ENCODE data around the gene ZNF182.
"Not testable (repeated sequence)": the region's sequence is repeated elsewhere in the genome, so short reads cannot be mapped to it uniquely, and the experiment has no call there.

ZNF182 gene

DNA sequence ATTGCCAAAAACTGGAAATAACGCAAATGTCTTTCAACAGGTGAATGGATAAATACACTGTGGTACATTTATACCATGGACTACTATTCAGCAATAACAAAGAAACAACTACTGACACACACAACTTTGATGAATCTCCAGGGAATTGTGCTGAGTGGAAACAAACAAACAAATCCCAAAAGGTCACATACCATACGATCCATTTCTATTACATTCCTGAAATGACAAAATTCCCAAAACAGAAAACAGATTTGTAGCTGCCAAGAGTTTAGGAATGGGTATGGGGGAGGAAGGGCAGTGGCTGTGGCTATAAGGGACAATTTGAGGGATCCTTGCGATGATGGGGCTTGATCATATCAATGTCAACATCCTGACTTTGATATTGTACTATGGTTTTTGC, 2.5 kb downstream of the ZNF182 start:
- no peak for DNase-seq (ENCODE audit: low read depth in 2 of 2)

DNA sequence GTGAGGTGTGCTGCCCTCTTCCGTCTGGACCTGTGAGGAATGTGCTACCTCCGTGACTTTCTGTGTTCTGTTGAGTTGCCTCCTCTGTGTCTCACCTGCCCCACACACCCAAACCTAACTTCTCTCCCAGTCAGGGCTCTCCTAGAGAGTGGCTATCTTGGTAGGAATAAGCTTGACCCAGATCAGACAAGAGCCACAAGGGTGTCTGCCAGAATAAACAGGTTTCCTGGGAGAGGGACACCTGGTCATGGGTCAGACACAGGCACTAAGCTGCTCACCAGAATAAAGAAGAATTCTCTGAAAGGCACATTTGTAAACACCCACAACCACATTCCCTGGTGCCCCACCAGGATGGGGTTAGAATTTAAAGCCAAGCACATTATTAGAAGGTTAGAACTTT, 11.1 kb downstream of the ZNF182 start:
- no peak for DNase-seq (ENCODE audit: low read depth in 2 of 2)

DNA sequence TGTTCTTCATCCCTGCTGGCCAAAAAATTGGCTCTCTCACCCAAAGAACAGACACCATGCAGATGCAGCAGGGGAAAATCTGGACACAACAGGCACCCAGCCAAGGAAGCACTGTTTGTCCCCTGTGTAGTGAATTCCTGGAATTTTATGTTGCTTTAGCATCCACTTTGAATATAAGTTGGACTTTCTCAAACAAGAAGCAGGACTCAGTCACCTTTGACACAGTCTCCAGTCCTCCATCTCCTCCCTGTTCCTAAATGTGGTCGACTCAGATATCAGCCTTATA, 11.8 kb downstream of the ZNF182 start:
- no peak for DNase-seq (ENCODE audit: low read depth in 2 of 2)

DNA sequence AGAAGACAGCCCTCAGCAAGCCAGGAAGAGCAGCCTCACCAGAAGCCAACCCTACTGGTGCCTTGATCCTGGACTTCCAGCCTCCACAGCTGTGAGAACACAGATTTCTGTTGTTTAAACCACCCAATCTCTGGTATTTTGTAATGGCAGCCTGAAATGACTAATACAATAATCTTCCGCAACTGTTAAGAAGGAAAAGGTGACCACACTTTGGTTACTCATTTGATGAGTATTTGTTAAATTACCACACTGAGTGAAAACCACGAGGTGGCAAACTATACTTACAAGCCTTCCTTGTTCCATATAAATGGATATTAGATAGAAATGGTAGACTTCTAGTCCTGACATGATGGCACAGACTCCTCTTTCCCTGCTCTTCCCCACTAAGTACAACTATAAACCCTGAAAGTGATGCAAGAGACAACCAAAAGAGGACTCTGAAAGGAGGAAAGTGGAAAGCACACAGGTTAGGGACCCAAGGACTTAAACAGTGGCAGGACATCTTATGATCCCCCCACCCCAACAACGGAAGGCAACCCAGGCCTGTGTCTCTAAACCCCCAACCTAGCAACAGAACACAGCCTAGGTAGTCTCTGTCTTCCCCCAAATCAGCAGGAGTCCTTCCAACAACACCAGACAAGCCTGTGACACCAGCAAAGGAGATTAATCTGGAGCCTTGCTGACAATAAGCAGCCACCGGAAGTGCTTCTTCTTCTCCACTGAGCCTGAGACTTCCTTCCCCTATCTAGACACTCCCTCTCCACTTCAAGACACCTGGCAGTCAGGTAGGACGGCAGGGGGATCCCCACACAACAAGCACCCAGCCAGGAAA, 12.3 kb downstream of the ZNF182 start:
- DNase-seq (ENCODE audit: low read depth in 2 of 2), result no peak

- no peak for DNase-seq (ENCODE audit: low read depth in 2 of 2)
Measured at GRCh38 chrX:47976254-47977151, 27.3 kb downstream of the ZNF182 start.

GRCh38 chrX:47973235-47973634, 30.6 kb downstream of the ZNF182 start:
- DNase-seq (ENCODE audit: low read depth in 2 of 2), result no peak

- DNase-seq (ENCODE audit: low read depth in 2 of 2), result not testable (repeated sequence)
Measured at GRCh38 chrX:47965526-47965925, 38.3 kb downstream of the ZNF182 start.

GRCh38 chrX:47961830-47962229, 42.0 kb downstream of the ZNF182 start:
- not testable (repeated sequence) for DNase-seq (ENCODE audit: low read depth in 2 of 2)

GRCh38 chrX:47960406-47960805, 43.4 kb downstream of the ZNF182 start:
- DNase-seq (ENCODE audit: low read depth in 2 of 2), result no peak

DNA sequence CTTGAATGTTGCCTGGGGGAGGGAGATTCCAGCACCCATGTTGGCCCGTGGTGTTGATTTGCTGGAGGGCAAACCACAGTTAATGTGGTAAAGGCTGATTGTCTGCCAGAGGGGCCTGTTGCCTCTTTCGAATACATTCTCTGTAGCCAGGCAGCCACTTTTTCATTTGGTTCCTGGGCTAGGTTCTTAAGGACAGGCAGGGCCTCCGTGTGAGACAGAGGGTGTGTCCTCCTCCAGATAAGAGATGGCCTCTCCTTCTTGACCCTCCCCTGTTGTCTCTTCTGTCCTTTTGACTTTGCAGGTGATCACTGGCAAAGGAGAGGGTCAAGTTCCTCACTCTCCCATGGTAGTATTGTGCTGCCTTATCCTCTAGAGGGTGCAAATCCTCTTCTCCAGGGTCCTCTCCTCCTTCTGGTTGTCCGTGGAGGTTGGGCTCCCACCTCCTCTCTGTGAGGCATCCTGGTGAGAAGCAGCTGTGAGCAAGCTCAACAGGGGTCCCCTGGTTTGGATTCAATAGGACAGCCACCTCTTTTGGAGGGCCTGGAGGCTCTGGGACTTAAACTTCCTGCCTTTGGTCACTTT, 44.9 kb downstream of the ZNF182 start:
- DNase-seq (ENCODE audit: low read depth in 2 of 2), result no peak

GRCh38 chrX:47958206-47958605, 45.6 kb downstream of the ZNF182 start:
- not testable (repeated sequence) for DNase-seq (ENCODE audit: low read depth in 2 of 2)

DNA sequence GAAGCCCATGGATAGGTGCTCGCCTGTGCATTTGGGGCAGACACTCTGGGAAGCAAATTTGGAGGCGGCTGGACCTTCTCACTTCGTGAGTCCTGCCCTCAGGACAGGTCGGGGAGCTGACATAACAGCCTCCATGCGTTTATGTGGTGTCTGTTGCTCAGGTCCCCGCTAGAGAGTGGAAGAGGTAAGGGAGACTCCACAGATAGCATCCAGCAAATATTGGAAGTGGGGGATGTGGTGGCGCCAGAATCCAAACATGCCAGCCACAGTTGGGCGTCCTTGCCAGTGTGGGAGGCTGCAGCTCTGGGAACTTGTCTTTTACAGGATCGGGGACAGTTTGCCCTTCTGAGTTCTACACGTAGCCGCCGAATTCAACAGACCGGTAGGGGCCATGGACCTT, 47.8 kb downstream of the ZNF182 start:
- DNase-seq (ENCODE audit: low read depth in 2 of 2), result no peak

- not testable (repeated sequence) for DNase-seq (ENCODE audit: low read depth in 2 of 2)
Measured at GRCh38 chrX:47955295-47955694, 48.5 kb downstream of the ZNF182 start.

- no peak for DNase-seq (ENCODE audit: low read depth in 2 of 2)
Measured at GRCh38 chrX:47941423-47941822, 62.4 kb downstream of the ZNF182 start.

DNA sequence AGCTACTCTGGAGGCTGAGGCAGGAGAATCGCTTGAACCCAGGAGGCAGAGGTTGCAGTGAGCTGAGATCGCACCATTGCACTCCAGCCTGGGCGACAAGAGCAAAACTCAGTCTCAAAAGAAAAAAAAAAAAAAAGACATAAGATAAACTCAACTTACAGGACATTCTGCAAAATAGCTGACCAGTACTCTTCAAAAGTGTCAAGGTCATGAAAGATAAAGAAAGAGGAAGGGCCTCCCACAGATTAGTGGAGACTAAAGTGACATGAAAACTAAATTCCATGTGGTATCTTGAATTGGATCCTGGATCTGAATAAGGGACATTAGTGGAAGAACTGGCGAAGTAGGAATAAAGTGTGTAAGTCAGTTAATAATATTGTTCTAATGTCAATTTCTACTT, 63.3 kb downstream of the ZNF182 start:
- no peak for DNase-seq (ENCODE audit: low read depth in 2 of 2)

DNA sequence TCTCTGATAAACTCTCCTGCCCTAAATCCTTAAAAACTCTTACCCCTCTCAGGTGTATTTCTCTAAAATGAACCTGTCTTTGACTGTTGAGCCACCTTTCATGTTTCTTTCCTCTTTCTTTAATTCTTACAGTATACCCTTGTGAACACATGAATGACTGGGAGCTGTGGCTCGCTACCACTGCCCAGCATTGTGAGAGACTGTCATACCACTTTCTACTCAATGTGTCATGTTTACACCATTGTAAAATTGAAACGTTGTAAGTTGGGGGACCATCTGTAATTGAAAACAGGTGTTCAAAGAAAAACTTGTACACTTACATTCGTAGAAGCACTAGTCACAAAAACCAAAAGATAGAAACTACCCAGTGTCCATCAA, 66.9 kb downstream of the ZNF182 start:
- no peak for DNase-seq (ENCODE audit: low read depth in 2 of 2)

DNA sequence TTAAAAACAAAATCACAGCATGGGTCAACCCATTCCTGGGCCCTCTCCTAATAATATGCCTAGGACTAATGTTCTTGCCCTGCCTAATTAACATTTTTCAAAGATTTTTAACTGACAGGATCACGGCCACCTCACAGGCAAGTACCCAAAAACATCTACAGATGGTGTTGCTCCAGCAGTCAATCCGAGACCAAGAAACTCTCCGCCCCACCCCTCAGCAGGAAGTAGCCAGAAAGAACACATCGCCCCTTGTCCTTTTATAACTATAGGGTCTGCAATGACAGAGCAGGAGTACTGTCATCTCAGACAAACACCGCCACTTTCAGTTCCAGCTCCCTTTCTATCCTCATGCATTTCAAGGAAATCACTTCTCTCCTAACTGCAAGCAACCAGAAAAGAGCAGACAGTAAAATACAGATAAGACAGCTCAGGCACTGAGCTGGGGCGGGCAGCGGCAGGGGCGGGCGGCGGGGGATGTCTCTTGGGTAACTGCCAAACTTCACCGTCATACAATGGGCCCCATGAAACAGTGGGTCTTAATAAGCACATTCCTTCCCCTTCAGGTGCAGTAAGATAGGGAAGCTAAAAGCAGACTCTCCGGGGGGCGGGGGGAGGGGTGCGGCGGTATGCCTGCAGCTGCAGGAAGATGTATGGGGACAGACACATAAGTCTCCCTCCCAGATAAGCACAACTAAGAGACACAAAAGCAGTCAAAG, 67.4 kb downstream of the ZNF182 start:
- no peak for DNase-seq (ENCODE audit: low read depth in 2 of 2)

DNA sequence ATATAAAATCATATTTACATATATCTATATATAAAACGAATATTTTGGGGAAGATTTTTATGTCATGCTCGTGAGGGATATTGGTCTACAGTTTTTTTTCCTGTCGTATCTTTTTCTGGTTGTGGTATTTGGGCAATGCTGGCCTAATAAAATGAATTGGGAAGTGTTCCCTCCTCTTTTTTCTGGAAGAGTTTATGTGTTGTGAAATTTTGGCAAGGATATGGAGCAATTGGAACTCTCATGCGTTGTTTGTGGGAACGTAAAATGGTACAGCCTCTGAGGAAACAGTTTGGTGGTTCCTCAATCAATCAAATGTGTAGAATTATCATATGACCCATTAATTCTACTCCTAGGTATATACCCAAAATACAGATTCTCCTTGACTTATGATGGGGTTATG, 69.8 kb downstream of the ZNF182 start:
- no peak for DNase-seq (ENCODE audit: low read depth in 2 of 2)

DNA sequence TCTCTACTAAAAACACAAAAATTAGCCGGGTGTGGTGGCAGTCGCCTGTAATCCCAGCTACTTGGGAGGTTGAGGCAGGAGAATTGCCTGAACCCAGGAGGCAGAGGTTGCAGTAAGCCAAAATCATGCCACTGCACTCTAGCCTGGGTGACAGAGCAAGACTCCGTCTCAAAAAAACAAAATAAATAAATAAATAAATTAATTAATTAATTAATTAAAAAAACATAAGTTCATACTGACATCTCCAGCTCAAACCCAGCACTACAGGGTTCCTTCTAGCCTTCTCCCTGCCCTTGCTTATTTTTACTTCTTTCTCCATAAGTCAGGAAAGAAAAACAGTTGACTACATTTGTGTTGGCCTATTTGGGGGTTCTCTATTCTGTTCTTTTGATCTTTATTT, 71.8 kb downstream of the ZNF182 start:
- not testable (repeated sequence) for DNase-seq (ENCODE audit: low read depth in 2 of 2)

DNA sequence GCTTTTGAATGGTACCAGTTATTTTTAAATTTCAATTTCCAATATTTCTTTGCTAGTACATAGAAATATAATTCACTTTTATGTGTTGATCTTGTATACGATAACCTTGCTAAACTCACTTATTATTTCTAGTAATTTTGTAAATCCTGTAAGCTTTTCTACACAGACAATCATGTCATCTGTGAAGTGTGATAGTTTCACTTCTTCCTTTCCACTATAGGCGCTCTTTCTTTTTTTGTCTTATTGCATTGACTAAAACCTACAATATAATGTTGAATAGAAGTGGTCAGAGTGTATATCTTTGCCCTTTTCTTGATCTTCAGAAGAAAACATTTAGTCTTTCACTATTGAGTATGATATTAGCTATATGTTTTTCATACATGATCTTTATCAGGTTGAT, 76.6 kb downstream of the ZNF182 start:
- DNase-seq (ENCODE audit: low read depth in 2 of 2), result no peak

Data from stimulated activated CD4-positive, alpha-beta T cell treated with anti-CD3 and anti-CD28 coated beads, Interleukin-12 subunit alpha, Interleukin-12 subunit beta, amount 100 ng/mL, for 24 hours (primary cell).